Hematopoietic multipotent progenitor cell treated with erythropoietin and hydrocortisone succinate and interleukin-3 and kit ligand, for 17 days (in vitro differentiated cells): ENCODE data around the gene TRIO.
A peak's percentile ranks its signal among the peaks of the same experiment; 100 is the strongest.
"Not testable (repeated sequence)": the region's sequence is repeated elsewhere in the genome, so short reads cannot be mapped to it uniquely, and the experiment has no call there.

Experiments
- DNase-seq: peaks from one replicate; pipeline ENCODE4 v3.0.0-alpha.2; 2015; ENCODE audit warnings: low spot score

The TRIO gene

GRCh38 chr5:14359069-14360043 lies 216.2 kb downstream of the TRIO start:
- no peak for DNase-seq

GRCh38 chr5:14362491-14362890 lies 219.3 kb downstream of the TRIO start:
- DNase-seq, result no peak

- peak; percentile 62 for DNase-seq
These were observed 221.0 kb downstream of the TRIO start for GRCh38 chr5:14364096-14364495.

GRCh38 chr5:14364576-14365472 lies 221.7 kb downstream of the TRIO start:
- peak; percentile 29 for DNase-seq

- no peak for DNase-seq
These were observed 222.8 kb downstream of the TRIO start for GRCh38 chr5:14365831-14366430.

GRCh38 chr5:14366763-14367162 lies 223.6 kb downstream of the TRIO start:
- no peak for DNase-seq

GRCh38 chr5:14367364-14367763 lies 224.2 kb downstream of the TRIO start:
- DNase-seq, result no peak

- no peak for DNase-seq
These were observed 226.6 kb downstream of the TRIO start for GRCh38 chr5:14369780-14370179.

- DNase-seq, result no peak
These were observed 227.2 kb downstream of the TRIO start for GRCh38 chr5:14370386-14370785.

GRCh38 chr5:14373685-14374084 lies 230.5 kb downstream of the TRIO start:
- no peak for DNase-seq

- DNase-seq, result no peak
These were observed 231.0 kb downstream of the TRIO start for GRCh38 chr5:14374100-14374499.

GRCh38 chr5:14376789-14377188 lies 233.6 kb downstream of the TRIO start:
- DNase-seq, result no peak

GRCh38 chr5:14379739-14380497 lies 236.8 kb downstream of the TRIO start:
- DNase-seq, result no peak

- DNase-seq, result no peak
These were observed 237.6 kb downstream of the TRIO start for GRCh38 chr5:14380712-14381111.

GRCh38 chr5:14382640-14383039 lies 239.5 kb downstream of the TRIO start:
- DNase-seq, result no peak

GRCh38 chr5:14383923-14384322 lies 240.8 kb downstream of the TRIO start:
- DNase-seq, result no peak

- no peak for DNase-seq
These were observed 241.9 kb downstream of the TRIO start for GRCh38 chr5:14385019-14385418.

GRCh38 chr5:14386884-14387624 lies 243.9 kb downstream of the TRIO start:
- DNase-seq, result no peak

- peak; percentile 60 for DNase-seq
These were observed 245.6 kb downstream of the TRIO start for GRCh38 chr5:14388741-14389140.

- DNase-seq, result not testable (repeated sequence)
These were observed 249.4 kb downstream of the TRIO start for GRCh38 chr5:14392552-14392951.

GRCh38 chr5:14394365-14394764 lies 251.2 kb downstream of the TRIO start:
- no peak for DNase-seq
